Medulla oblongata (tissue), 1 donor: Measurements from ENCODE around the gene NPM1.
"Not testable (repeated sequence)": the region's sequence is repeated elsewhere in the genome, so short reads cannot be mapped to it uniquely, and the experiment has no call there.

Experiments used
- DNase-seq: peaks from one replicate; pipeline ENCODE4 v3.0.0-alpha.2; 2015; ENCODE audit errors: extremely low spot score

The NPM1 gene

GRCh38 chr5:171413153-171413910, 25.7 kb downstream of the NPM1 start:
- DNase-seq = no peak

- not testable (repeated sequence) for DNase-seq
These were observed 26.3 kb downstream of the NPM1 start for GRCh38 chr5:171413993-171414392.

DNA sequence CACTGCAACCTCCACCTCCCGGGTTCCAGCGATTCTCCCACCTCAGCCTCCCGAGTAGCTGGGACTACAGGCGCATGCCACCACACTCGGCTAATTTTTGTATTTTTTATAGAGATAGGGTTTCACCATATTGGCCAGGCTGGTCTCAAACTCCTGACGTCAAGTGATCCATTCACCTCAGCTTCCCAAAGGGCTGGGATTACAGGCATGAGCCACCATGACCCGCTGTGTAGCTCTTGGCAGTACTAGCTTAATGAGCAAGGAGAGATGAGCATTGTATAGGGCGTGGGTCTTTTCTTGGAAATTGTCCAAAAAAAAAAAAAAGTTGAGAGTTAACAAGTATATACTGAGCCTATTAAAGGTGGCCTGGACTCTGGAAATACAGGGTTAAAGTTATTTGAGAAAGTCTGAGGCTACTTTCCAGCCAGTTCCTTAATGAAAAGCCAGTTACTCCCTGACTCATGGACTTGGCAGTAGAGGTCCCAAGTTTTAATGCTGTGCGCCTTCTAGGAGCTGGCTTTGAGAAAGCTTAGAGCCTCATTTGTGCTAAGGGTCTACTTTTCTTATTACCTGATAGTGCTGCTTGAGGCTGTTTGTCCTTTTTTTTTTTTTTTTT, 27.6 kb downstream of the NPM1 start:
- DNase-seq = peak; percentile 42

DNA sequence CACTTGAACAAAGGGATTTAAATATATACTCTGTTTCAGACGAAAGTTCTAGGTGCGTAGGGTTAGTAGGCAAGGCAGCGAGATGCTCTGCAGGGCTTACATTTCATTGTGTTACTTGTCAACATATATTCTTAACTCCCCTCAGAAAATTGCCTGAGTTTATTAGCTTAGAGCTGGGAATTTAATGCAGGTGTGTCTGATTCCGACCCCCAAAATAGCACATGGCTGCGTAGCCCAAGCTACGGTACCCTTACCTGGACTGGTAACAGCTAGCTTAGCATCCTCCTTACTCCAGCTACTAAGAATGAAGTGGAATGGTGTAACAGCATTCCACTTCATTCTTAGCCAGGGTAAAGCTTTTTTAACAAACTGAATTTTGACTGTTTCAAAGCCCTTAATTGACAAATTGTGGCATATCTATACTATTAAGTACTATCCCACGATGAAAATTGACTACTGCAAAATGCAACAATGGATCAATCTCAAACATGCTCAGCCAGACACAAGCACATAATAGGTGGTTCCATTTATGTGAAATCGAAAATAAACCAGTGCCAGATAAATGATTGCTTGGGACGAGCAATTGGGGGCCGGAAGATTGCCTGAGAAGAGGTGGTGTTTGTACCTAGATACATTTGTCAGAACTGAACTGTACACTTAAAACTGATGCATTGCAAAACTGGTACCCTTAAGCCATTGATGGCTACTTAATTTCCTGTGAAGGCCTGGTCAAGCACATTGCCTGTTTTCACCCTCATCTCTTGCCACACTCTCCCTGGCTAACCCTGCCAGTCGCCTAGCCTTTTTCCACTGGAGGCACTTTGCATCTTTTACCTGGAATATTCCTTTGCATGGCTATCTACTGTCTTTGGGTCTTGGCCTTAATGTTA, 28.8 kb downstream of the NPM1 start:
- DNase-seq = no peak

- DNase-seq = peak; percentile 67
These were observed 30.8 kb downstream of the NPM1 start for GRCh38 chr5:171418316-171418981.

DNA sequence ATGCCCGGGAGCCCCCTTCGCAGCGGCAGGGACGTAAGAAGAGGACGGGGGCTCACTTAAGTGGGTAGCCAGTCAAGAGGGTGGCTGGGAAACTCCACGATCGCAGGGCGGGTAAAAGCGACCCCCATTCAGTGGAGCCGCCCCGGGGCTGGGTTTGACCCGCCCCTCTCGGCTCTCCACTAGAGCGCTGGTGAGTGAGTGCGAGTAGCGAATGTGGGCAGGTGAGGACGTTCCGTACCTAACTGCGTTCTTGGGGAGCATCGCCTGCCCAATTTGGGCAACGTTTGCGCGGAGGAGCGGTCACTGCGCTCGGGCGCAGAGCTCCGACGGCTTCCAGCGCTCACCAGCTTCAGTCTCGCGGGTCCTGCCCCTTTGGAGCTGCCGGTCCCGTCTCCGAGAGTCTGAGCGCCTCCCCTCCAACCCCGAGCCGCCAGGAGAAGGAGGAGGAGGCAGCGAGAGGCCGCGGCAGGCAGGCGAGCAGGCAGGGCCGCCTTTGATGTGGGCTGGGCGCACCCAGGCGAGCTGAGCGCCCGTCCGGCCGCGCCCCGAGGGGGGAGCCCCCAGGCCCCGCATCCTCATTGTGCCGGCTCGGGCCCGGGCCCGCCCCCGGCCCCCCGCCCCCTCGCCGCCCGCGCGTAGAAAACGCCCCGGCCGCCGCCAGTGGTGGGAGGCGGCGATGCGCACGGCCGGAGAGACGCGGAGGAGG, 31.5 kb downstream of the NPM1 start, which contains the start of gene FGF18:
TSS of gene FGF18 (plus strand) at position 666 of the 706 bp plus-strand sequence. CDS start 553 bp downstream, outside the sequence.
- DNase-seq = no peak

DNA sequence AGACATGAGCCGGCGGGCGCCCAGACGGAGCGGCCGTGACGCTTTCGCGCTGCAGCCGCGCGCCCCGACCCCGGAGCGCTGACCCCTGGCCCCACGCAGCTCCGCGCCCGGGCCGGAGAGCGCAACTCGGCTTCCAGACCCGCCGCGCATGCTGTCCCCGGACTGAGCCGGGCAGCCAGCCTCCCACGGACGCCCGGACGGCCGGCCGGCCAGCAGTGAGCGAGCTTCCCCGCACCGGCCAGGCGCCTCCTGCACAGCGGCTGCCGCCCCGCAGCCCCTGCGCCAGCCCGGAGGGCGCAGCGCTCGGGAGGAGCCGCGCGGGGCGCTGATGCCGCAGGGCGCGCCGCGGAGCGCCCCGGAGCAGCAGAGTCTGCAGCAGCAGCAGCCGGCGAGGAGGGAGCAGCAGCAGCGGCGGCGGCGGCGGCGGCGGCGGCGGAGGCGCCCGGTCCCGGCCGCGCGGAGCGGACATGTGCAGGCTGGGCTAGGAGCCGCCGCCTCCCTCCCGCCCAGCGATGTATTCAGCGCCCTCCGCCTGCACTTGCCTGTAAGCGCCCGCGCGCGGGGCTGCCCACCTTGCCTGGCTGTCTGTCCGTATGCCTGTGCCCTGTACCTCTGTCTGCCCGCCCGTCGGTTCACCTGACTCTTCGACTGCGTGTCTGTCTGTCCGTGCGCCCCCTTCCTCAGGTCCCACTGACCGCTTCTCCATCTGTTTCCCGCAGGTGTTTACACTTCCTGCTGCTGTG, 32.2 kb downstream of the NPM1 start:
- no peak for DNase-seq

DNA sequence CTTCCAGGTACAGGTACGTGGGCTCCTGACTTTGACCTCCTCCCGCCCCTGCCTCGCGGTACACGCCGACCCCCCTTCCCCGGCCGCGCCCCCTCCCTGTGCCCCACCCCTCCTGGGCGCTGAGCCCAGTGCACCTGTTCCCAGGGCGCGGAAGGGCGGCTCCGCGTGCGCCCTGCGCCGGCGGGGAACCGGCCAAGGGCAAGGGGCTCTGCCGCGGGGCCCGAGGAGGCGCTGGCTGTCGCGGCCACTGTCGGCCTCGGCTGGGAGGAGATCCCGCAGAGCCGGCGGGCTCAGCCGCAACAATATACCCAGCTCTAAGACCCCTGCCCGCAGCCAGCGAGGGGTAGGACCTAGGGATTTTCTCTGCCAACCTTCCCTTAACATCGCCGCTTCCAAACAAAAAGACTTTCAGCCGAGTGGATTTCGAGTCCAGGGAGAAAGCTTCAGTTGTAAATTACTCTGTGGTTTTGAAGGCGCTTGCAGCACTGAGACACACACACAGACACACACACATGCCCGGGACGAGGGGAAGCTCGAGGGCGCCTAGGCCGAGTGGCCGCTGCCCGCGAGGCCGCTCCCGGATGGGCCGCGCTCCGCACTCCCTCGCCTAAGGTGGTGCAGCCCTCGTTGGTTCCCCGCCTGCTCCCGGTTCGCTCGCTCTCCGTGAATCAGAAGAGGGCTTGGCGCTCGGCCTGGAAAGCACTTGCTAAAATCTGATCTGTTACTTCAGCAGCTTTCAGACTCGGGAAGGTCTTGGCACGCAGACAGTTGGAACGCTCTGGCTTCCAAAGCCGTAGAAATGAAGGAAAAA, 33.0 kb downstream of the NPM1 start:
- DNase-seq = peak; percentile 21

GRCh38 chr5:171421331-171422262, 33.9 kb downstream of the NPM1 start:
- no peak for DNase-seq

GRCh38 chr5:171422495-171422894, 34.8 kb downstream of the NPM1 start:
- no peak for DNase-seq

- DNase-seq = no peak
These were observed 35.4 kb downstream of the NPM1 start for GRCh38 chr5:171422902-171423663.

GRCh38 chr5:171424726-171425125, 37.1 kb downstream of the NPM1 start:
- no peak for DNase-seq

DNA sequence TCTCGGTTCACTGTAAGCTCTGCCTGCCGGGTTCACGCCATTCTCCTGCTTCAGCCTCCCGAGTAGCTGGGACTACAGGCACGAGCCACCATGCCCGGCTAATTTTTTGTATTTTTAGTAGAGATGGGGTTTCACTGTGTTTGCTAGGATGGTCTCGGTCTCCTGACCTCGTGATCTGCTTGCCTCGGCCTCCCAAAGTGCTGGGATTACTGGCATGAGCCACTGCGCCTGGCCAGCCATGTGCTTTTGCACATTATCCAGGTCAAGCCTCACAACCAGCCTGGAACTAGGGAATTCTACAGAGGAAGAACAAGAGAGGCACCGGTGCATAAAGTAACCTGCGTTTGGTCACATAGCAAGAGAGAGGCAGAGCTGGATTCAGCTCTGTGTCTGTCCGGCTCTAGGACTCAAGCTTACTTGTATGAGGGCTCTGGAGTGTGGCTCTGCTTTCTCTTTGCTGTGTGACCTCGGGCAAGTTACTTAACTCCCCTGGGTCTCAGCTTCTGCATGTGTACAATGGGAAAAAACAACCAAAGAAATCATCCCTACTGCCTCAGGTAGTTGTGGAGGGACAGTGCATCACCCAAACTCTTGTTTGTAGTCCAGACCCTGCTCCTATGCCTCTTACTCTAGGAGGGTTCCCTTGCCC, 38.1 kb downstream of the NPM1 start:
- no peak for DNase-seq

DNA sequence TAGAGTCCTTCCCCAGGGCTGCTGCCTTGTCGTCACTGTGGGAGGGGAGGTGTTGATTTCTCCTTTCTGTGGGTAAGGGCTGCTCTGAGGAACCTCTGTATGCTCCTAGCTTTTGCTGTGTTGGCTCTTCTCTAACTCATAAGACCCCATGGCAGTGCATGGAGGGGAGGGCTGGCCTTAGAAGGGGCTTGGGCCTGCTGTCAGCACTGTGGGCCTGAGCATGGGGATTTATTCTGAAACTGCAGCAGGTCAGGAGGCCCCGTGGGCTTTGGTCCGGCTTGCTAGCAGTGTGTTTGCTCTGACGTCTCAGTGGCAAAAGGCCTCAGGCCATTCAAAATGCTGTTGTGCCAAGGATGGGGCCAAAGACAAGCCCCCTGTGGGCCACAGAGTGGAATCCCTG, 38.6 kb downstream of the NPM1 start:
- no peak for DNase-seq

DNA sequence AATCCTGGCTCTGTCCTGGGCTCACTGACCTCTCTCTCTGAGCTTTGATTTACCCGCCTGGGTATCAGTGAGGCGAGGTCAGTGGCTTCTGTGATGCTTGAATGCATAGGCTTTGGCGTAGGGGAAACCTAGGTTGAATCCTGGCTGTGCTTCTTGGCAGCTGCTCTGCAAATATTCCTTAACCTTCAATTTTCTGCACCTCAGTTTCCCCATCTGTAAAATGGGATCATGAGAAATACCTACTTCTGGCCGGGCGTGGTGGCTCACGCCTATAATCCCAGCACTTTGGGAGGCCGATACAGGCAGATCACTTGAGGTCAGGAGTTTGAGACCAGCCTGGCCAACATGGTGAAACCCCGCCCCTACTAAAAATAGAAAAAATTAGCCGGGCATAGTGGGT, 39.0 kb downstream of the NPM1 start:
- no peak for DNase-seq

GRCh38 chr5:171427318-171428167, 39.9 kb downstream of the NPM1 start:
- DNase-seq = no peak
